K562 (cell line): ENCODE data around the gene FEM1B.

Experiments
- RAD21 ChIP-seq, 2 experiments: fragments of 250-450 bp in 1 of 2; fragments of 450-650 bp in 1 of 2; sonication (Bioruptor Pico) in 1 of 2; formaldehyde crosslinking in 1 of 2; IDR thresholded peaks in 1 of 2; conservative IDR thresholded peaks in 1 of 2; 2 replicates each; pipeline versions ENCODE4 v1.4.0 to v1.8.0; 2020 to 2022; ENCODE audit warnings: mild to moderate bottlenecking in 2 of 2, moderate library complexity in 1 of 2
- TF ChIP-seq, protein P1 (sequence below): fragments of 450-650 bp; IDR thresholded peaks from 2 replicates; pipeline ENCODE4 v1.6.1; 2016; ENCODE audit warnings: borderline replicate concordance
- TF ChIP-seq, protein P2 (sequence below): fragments of 450-650 bp; formaldehyde crosslinking; IDR thresholded peaks from 2 replicates; pipeline ENCODE4 v1.4.0; 2022; ENCODE audit warnings: missing genetic modification characterization
- TF ChIP-seq, protein P3 (sequence below): fragments of 450-650 bp; formaldehyde crosslinking; IDR thresholded peaks from 2 replicates; pipeline ENCODE4 v1.4.0; 2022; ENCODE audit warnings: mild to moderate bottlenecking, moderate library complexity
- TF ChIP-seq, protein P4 (sequence below), 2 experiments: fragments of 450-650 bp; formaldehyde crosslinking in 1 of 2; IDR thresholded peaks; 2 replicates each; pipeline versions ENCODE4 v1.4.0 to v1.6.1; 2014 to 2020; ENCODE audit warnings: mild to moderate bottlenecking in 2 of 2, borderline replicate concordance in 1 of 2, low read depth in 1 of 2

DNA sequence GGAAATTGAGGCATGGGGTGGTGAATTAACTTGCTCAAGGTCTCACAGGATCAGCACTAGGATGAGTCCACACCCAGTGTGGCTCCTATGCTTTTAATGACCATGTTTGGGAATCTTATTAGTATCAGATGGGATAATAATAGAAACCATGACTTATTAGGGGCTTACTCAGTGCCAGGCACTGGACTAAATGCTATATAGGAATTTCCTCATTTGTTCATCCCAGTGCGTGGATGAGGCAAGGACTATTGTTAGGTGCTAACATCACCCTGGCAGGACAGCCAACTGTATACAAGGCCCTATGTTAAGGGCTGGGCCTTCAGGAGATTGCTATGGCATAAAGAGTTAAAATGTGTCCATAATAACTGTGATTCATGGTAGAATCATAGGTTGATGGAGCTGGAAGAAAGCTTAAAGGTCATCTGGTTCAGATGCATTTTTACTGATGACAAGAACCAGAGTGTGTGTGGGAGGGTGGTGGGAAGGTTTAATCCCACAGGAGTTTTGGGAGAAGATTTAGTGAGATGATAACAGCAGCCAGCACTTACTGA is 4.7 kb upstream of the FEM1B start:
- TF ChIP-seq, protein P1, sequence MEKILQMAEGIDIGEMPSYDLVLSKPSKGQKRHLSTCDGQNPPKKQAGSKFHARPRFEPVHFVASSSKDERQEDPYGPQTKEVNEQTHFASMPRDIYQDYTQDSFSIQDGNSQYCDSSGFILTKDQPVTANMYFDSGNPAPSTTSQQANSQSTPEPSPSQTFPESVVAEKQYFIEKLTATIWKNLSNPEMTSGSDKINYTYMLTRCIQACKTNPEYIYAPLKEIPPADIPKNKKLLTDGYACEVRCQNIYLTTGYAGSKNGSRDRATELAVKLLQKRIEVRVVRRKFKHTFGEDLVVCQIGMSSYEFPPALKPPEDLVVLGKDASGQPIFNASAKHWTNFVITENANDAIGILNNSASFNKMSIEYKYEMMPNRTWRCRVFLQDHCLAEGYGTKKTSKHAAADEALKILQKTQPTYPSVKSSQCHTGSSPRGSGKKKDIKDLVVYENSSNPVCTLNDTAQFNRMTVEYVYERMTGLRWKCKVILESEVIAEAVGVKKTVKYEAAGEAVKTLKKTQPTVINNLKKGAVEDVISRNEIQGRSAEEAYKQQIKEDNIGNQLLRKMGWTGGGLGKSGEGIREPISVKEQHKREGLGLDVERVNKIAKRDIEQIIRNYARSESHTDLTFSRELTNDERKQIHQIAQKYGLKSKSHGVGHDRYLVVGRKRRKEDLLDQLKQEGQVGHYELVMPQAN: no peak
- TF ChIP-seq, protein P2, sequence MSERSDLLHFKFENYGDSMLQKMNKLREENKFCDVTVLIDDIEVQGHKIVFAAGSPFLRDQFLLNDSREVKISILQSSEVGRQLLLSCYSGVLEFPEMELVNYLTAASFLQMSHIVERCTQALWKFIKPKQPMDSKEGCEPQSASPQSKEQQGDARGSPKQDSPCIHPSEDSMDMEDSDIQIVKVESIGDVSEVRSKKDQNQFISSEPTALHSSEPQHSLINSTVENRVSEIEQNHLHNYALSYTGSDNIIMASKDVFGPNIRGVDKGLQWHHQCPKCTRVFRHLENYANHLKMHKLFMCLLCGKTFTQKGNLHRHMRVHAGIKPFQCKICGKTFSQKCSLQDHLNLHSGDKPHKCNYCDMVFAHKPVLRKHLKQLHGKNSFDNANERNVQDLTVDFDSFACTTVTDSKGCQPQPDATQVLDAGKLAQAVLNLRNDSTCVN (CRISPR knock-in tag): no peak
- TF ChIP-seq, protein P3, sequence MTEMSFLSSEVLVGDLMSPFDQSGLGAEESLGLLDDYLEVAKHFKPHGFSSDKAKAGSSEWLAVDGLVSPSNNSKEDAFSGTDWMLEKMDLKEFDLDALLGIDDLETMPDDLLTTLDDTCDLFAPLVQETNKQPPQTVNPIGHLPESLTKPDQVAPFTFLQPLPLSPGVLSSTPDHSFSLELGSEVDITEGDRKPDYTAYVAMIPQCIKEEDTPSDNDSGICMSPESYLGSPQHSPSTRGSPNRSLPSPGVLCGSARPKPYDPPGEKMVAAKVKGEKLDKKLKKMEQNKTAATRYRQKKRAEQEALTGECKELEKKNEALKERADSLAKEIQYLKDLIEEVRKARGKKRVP (CRISPR knock-in tag): no peak
- no peak for TF ChIP-seq RAD21 (CRISPR knock-in tag; conservative IDR thresholded peaks at IDR 0.05 in 1 of 2, IDR thresholded peaks at IDR 0.05 in 1 of 2)
- TF ChIP-seq, protein P4, sequence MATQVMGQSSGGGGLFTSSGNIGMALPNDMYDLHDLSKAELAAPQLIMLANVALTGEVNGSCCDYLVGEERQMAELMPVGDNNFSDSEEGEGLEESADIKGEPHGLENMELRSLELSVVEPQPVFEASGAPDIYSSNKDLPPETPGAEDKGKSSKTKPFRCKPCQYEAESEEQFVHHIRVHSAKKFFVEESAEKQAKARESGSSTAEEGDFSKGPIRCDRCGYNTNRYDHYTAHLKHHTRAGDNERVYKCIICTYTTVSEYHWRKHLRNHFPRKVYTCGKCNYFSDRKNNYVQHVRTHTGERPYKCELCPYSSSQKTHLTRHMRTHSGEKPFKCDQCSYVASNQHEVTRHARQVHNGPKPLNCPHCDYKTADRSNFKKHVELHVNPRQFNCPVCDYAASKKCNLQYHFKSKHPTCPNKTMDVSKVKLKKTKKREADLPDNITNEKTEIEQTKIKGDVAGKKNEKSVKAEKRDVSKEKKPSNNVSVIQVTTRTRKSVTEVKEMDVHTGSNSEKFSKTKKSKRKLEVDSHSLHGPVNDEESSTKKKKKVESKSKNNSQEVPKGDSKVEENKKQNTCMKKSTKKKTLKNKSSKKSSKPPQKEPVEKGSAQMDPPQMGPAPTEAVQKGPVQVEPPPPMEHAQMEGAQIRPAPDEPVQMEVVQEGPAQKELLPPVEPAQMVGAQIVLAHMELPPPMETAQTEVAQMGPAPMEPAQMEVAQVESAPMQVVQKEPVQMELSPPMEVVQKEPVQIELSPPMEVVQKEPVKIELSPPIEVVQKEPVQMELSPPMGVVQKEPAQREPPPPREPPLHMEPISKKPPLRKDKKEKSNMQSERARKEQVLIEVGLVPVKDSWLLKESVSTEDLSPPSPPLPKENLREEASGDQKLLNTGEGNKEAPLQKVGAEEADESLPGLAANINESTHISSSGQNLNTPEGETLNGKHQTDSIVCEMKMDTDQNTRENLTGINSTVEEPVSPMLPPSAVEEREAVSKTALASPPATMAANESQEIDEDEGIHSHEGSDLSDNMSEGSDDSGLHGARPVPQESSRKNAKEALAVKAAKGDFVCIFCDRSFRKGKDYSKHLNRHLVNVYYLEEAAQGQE (IDR thresholded peaks at IDR 0.05; ENCODE audit: borderline replicate concordance): no peak
- TF ChIP-seq, protein P4 (CRISPR knock-in tag; IDR thresholded peaks at IDR 0.05; ENCODE audit: low read depth): no peak
